Ascending aorta (tissue), 2 donors: ENCODE data around the gene SSC4D. TPM values are rescaled to one million over a fixed set of nuclear protein-coding genes. Genes with fewer than 3 reads are reported as not detected.
"Not testable (repeated sequence)": the region's sequence is repeated elsewhere in the genome, so short reads cannot be mapped to it uniquely, and the experiment has no call there.

ENCODE experiments used
- DNase-seq, 2 donors: peaks; one replicate each; pipeline ENCODE4 v3.0.0-alpha.2; 2019; ENCODE audit warnings: low spot score in 2 of 2
- H3K27ac ChIP-seq, 2 donors: fragments of 200-600 bp; sonication (generic); one replicate each; pipeline ENCODE4 v1.5.1; 2016 to 2017; ENCODE audit warnings: mild to moderate bottlenecking in 1 of 2
- H3K27me3 ChIP-seq: fragments of 200-600 bp; sonication (generic); one replicate; pipeline ENCODE4 v1.5.1; 2017
- H3K36me3 ChIP-seq, 2 donors: fragments of 200-600 bp; sonication (generic); one replicate each; pipeline ENCODE4 v1.5.1; 2016
- H3K4me1 ChIP-seq, 2 donors: fragments of 200-600 bp; sonication (generic); one replicate each; pipeline ENCODE4 v1.5.1; 2016 to 2017; ENCODE audit warnings: mild to moderate bottlenecking in 1 of 2
- H3K4me3 ChIP-seq, 2 donors: fragments of 200-600 bp; sonication (generic); one replicate each; pipeline ENCODE4 v1.5.1; 2016 to 2017; ENCODE audit warnings: mild to moderate bottlenecking in 1 of 2
- H3K9me3 ChIP-seq, 2 donors: fragments of 200-600 bp; sonication (generic); one replicate each; pipeline ENCODE4 v1.5.1; 2016
- intact Hi-C: fragments of 100-400 bp; cut with DNase I; formaldehyde crosslinking; loops from one replicate; pipeline ENCODE4 v1.15.1; 2023
- total RNA-seq: library from RNA; depleted of rRNA; stranded (reverse); fragments of >200 nt; gene quantifications from one replicate; pipeline ENCODE4 v1.1.0, GENCODE V29; 2016
- TF ChIP-seq, protein P1 (sequence below), 3 experiments: fragments of 200-600 bp in 2 of 3; fragments of 450-650 bp in 1 of 3; sonication (generic) in 2 of 3; IDR thresholded peaks; one replicate each; pipeline ENCODE4 v1.5.1; 2016 to 2019; ENCODE audit warnings: antibody characterized with exemption in 3 of 3, mild to moderate bottlenecking in 1 of 3, moderate library complexity in 1 of 3

SSC4D gene
- total RNA-seq, 1 donor from 2014 or later = not detected

DNA sequence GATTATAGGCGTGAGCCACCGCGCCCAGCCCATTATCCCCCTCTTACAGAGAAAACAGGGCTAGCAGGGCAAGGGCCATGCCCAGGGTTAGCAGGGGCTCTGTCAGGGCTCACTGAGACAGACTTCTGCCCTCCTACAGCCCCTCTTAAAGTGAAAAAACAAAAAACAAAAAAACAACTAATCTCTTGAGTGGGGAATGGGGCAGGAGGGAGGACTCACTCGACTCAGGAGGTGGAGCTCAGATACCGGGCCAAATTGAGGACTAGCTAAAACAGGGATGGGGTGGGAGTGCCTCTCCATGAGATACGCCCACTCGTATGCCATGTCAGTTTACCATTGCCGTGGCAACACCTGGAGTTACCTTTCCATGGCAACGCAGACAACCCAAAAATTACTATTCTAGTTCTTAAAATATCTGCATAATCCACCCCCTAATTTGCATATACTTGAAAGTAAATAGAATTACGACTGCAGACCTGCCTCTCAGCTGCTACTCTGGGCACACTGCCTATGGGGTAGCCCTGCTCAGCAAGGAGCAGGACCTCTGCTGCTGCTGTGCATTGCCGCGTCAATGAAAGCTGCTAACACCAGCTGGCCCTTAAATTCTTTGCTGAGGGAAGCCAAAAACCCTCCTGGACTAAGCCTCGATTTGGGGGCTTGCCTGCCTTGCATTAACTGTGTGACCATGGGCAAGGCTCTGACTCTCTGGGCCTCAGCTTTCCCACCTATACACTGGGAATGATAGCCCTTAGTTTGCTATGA, 13.4 kb downstream of the SSC4D start:
- TF ChIP-seq, protein P1, sequence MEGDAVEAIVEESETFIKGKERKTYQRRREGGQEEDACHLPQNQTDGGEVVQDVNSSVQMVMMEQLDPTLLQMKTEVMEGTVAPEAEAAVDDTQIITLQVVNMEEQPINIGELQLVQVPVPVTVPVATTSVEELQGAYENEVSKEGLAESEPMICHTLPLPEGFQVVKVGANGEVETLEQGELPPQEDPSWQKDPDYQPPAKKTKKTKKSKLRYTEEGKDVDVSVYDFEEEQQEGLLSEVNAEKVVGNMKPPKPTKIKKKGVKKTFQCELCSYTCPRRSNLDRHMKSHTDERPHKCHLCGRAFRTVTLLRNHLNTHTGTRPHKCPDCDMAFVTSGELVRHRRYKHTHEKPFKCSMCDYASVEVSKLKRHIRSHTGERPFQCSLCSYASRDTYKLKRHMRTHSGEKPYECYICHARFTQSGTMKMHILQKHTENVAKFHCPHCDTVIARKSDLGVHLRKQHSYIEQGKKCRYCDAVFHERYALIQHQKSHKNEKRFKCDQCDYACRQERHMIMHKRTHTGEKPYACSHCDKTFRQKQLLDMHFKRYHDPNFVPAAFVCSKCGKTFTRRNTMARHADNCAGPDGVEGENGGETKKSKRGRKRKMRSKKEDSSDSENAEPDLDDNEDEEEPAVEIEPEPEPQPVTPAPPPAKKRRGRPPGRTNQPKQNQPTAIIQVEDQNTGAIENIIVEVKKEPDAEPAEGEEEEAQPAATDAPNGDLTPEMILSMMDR (IDR thresholded peaks at IDR 0.05) = no peak

DNA sequence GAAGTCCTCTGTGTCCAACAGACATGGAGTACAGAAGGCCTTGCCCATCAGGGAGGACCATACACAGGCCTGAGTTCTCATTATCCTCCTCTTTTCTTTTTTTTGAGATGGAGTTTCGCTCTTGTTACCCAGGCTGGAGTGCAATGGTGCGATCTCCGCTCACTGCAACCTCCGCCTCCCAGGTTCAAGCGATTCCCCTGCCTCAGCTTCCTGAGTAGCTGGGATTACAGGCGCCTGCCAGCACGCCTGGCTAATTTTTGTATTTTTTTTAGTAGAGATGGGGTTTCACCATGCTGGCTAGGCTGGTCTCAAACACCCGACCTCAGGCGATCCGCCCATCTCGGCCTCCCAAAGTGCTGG, 13.9 kb downstream of the SSC4D start:
- H3K27ac ChIP-seq, H3K9me3 ChIP-seq, intact Hi-C loops, DNase-seq, H3K36me3 ChIP-seq, H3K27me3 ChIP-seq, H3K4me3 ChIP-seq: not testable (repeated sequence)
- H3K4me1 ChIP-seq = peaks cover 5 to 11% of the 10 kb centered on the region in 2 donors

More for the DNA sequence above, 13.4 kb downstream of the SSC4D start:
- Histone ChIP-seq H3K27me3 (no peaks in the 10 kb centered on the region), H3K4me1 (peaks cover 5 to 11% of the 10 kb centered on the region in 2 donors), H3K4me3 (no peak overlapping the region), H3K36me3 (no peaks in the 10 kb centered on the region), H3K27ac (no peak overlapping the region), H3K9me3 (no peaks in the 10 kb centered on the region)
- intact Hi-C loops = loop anchor here (2.0 kb wide), 1 partner anchor 77 kb away; no protein-coding TSS in a partner anchor
- no peak for DNase-seq

DNA sequence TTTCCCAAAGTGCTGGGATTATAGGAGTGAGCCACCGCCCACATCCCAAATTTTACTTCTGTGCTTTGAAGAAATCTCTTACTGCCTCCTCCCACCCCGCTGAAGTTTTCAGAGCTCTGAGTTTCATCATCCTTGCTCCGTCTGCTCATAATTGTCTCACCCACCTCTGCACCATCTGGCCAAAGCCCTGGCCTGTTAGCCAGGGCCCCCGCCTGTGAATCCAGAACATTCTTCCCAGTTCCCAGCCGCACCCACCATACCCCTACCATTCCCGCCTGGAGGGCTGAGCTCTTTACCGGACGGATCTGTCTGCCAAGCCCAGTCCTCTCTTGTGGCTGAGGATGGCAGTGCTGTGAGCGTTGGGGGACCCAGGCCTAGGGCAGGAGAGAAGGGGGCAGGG, 14.5 kb downstream of the SSC4D start:
- TF ChIP-seq, protein P1 (IDR thresholded peaks at IDR 0.05) = no peak
- no peak for DNase-seq
- Histone ChIP-seq H3K4me1 (peaks cover 5 to 11% of the 10 kb centered on the region in 2 donors), H3K36me3 (no peaks in the 10 kb centered on the region), H3K9me3 (no peaks in the 10 kb centered on the region), H3K27ac (no peak overlapping the region), H3K27me3 (no peaks in the 10 kb centered on the region), H3K4me3 (no peak overlapping the region)
- intact Hi-C loops = no loop called here

DNA sequence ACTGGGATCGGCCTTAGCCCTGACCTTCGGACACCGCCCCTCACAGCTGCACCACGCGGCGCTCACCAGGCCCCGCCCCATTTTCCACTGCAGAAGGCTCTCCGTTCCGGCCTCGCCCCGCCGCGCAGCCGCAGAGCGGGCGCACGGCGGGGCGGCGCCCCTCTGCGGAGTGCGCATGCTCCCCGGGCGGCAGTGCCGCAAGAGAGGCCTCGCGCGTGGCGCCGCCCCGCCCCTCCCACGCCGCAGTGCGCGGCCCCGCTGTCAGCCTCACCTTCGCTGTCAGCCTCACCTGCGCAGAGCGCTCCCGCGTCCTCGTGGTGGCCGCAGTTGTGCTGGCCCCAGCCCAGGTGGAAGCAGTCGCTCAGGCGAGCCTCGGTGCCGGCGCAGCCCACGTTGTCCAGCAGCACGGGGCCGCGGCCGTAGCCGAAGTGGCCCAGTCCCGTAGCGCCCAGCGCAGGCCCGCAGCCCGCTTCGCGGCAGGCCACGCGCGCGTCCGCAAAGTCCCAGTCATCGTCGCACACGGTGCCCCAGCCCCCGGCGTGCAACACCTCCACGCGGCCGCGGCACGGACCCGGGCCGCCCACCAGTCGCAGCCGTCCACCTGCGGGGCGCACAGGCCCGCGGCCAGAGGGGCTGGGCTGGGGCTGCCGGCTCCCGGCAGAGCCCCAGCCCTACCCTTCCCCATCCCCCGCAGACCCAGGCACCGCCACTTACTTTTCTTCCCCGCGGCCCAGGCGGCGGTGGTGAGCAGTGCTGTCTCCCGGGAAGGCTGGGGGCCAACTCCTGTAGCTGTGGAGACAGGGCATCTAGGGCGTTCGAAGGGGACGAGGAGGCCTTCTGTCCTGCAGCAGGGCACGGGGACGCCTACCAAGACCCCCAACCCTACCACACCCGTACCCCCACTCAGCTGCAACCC, 16.1 kb downstream of the SSC4D start:
- H3K9me3 ChIP-seq = no peaks in the 10 kb centered on the region
- no peaks in the 10 kb centered on the region for H3K36me3 ChIP-seq
- no peaks in the 10 kb centered on the region for H3K27me3 ChIP-seq
- DNase-seq = peak; percentile 56 to 96
- peak overlapping the region; percentile 70 to 71 for H3K4me3 ChIP-seq
- intact Hi-C loops = loop anchor here (1.0 kb wide), 1 partner anchor 34 kb away; no protein-coding TSS in a partner anchor
- peak overlapping the region; percentile 57 to 80 for H3K27ac ChIP-seq
- TF ChIP-seq, protein P1 (IDR thresholded peaks at IDR 0.05) = no peak
- peaks cover 5 to 11% of the 10 kb centered on the region in 2 donors for H3K4me1 ChIP-seq

DNA sequence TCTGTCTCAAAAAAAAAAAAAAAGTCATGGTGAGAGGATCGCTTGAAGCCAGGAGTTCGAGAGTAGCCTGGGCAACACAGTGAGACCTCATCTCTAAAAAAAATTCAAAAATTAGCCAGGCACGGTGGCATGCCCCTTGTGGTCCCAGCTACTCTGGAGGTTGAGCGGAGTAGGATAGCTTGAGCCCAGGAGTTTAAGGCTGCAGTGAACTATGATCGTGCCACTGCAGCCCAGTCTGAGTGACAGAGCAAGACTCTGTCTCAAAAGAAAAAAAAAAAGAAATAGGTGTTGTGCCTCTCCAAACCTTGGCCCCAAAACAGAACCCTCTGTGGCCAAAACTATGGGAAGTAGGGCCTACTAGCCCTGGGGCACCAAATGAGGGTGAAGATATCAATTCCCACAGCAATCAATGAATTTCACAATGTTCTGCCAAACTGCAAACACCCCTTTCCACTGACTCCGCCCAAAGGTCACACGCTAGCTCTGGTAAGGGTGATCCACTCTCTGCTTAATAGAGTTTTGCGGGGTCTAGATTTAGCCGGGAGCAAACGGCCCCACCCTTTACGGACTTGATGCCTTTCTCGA, 16.9 kb downstream of the SSC4D start:
- H3K36me3 ChIP-seq = no peaks in the 10 kb centered on the region
- intact Hi-C loops = loop anchor here (1.0 kb wide), 1 partner anchor 33 kb away; no protein-coding TSS in a partner anchor
- no peaks in the 10 kb centered on the region for H3K9me3 ChIP-seq
- no peak for DNase-seq
- peak overlapping the region in 1 of 2 donors; percentile 70 for H3K4me3 ChIP-seq
- H3K27ac ChIP-seq = peak overlapping the region; percentile 57 to 80
- H3K27me3 ChIP-seq = no peaks in the 10 kb centered on the region
- TF ChIP-seq, protein P1 (IDR thresholded peaks at IDR 0.05) = no peak
- peaks cover 5 to 9% of the 10 kb centered on the region in 2 donors for H3K4me1 ChIP-seq
